ENCODE measurements around the gene PPFIBP1.

- TF ChIP-seq EZH2phosphoT487 (IDR thresholded peaks at IDR 0.05; ENCODE audit: low read depth, severe bottlenecking, unreplicated experiment) (no peak), CTCF (IDR thresholded peaks at IDR 0.05; ENCODE audit: poor library complexity) (no peak), EZH2 (IDR thresholded peaks at IDR 0.05; ENCODE audit: borderline replicate concordance) (no peak)
Measured at GRCh38 chr12:27508736-27509431, 15.1 kb upstream of the PPFIBP1 start.

Measured in hepatocyte (in vitro differentiated cells).